Measurements from ENCODE around the gene LSM10. TPM values are rescaled to one million over a fixed set of nuclear protein-coding genes. Genes with fewer than 3 reads are reported as not detected.

Gene LSM10
- total RNA-seq, 1 experiment from 2014 or later = 25.8 TPM

Other genes starting within 250 kb of the LSM10 start
- 138 and 155 TPM in 2 replicates for gene TRAPPC3, start 248.4 kb downstream of the LSM10 start, total RNA-seq (2014; rRNA removed; shearing (Covaris generic); ENCODE audit: low replicate concordance)
- gene MAP7D1, start 241.7 kb downstream of the LSM10 start, total RNA-seq (2014; rRNA removed; shearing (Covaris generic); ENCODE audit: low replicate concordance) = 62.3 and 73.0 TPM in 2 replicates
- 29.9 and 49.1 TPM in 2 replicates for gene THRAP3, start 173.5 kb downstream of the LSM10 start, total RNA-seq (2014; rRNA removed; shearing (Covaris generic); ENCODE audit: low replicate concordance)
- 2.2 and 3.2 TPM in 2 replicates for gene SH3D21, start 91.5 kb downstream of the LSM10 start, total RNA-seq (2014; rRNA removed; shearing (Covaris generic); ENCODE audit: low replicate concordance)
- gene EVA1B, start 74.3 kb downstream of the LSM10 start, total RNA-seq (2014; rRNA removed; shearing (Covaris generic); ENCODE audit: low replicate concordance) = 49.1 and 71.2 TPM in 2 replicates
- gene STK40, start 12.0 kb downstream of the LSM10 start, total RNA-seq (2014; rRNA removed; shearing (Covaris generic); ENCODE audit: low replicate concordance) = 4.0 and 6.4 TPM in 2 replicates
- gene OSCP1, start 52.5 kb upstream of the LSM10 start, total RNA-seq (2014; rRNA removed; shearing (Covaris generic); ENCODE audit: low replicate concordance) = 9.1 and 16.9 TPM in 2 replicates
- 88.1 and 129 TPM in 2 replicates for gene MRPS15, start 66.5 kb upstream of the LSM10 start, total RNA-seq (2014; rRNA removed; shearing (Covaris generic); ENCODE audit: low replicate concordance)
- gene CSF3R, start 85.0 kb upstream of the LSM10 start, total RNA-seq (2014; rRNA removed; shearing (Covaris generic); ENCODE audit: low replicate concordance) = not detected in 2 replicates

All from Caki2 (cell line).